ENCODE results near the gene SMIM41.

GRCh38 chr12:52059582-52060497, 19.7 kb upstream of the SMIM41 start:
- no peak for TF ChIP-seq EZH2 (IDR thresholded peaks at IDR 0.05; ENCODE audit: insufficient read depth, poor library complexity, severe bottlenecking)
- no peak for TF ChIP-seq EZH2phosphoT487 (IDR thresholded peaks at IDR 0.05; ENCODE audit: insufficient read depth, low read depth)
